ENCODE data around the gene S100A12. TPM values are rescaled to one million over a fixed set of nuclear protein-coding genes. Genes with fewer than 3 reads are reported as not detected.
"Not testable (repeated sequence)": the region's sequence is repeated elsewhere in the genome, so short reads cannot be mapped to it uniquely, and the experiment has no call there.

Gene S100A12
- total RNA-seq (2022) (not detected in 2 replicates), Bru-seq, nascent RNA (not detected), BruChase-seq, experiment 1, labeled RNA remaining after a 6-hour chase (not detected), BruChase-seq, experiment 2, labeled RNA remaining after a 2-hour chase (percentile 17 among the genes with signal in this experiment)
- long read RNA-seq: 0 reads

DNA sequence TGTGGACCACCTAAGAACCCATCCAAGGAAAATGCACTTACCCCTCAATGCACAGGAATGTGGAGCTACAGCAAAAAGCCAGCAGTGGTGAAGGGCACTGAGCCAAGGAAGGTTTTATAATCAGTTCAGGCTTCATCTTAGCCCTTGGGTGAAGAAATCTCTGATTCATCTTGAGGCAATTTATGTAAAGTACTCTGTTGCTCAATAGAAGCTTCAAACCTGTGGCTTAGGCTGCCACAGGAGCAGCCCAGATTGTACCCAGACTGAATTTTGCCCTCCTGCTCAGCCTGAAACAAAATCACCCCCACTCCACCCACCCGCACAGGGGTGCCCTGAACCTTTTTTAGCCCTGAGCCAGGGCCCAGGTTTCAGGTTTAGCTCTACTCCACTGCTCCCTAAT lies at the start of gene S100A12:
Gene S100A12 (minus strand): TSS at position 111 of the 400 bp plus-strand sequence. CDS start 1,029 bp downstream, outside the sequence.
- Mint-ChIP-seq H3K36me3 (ENCODE audit: insufficient read depth, unreplicated experiment) (no peaks in the 10 kb centered on the region), H3K4me3 (ENCODE audit: unreplicated experiment) (no peak within 1 kb of the TSS), H3K4me1 (ENCODE audit: insufficient read depth, unreplicated experiment) (peaks cover 43% of the 10 kb centered on the region), H3K9me3 (ENCODE audit: unreplicated experiment) (no peaks in the 10 kb centered on the region), H3K27ac (ENCODE audit: low read depth, unreplicated experiment) (peak within 1 kb of the TSS; percentile 28), H3K27me3 (ENCODE audit: insufficient read depth, unreplicated experiment) (no peaks in the 10 kb centered on the region)
- TF ChIP-seq, protein P1, sequence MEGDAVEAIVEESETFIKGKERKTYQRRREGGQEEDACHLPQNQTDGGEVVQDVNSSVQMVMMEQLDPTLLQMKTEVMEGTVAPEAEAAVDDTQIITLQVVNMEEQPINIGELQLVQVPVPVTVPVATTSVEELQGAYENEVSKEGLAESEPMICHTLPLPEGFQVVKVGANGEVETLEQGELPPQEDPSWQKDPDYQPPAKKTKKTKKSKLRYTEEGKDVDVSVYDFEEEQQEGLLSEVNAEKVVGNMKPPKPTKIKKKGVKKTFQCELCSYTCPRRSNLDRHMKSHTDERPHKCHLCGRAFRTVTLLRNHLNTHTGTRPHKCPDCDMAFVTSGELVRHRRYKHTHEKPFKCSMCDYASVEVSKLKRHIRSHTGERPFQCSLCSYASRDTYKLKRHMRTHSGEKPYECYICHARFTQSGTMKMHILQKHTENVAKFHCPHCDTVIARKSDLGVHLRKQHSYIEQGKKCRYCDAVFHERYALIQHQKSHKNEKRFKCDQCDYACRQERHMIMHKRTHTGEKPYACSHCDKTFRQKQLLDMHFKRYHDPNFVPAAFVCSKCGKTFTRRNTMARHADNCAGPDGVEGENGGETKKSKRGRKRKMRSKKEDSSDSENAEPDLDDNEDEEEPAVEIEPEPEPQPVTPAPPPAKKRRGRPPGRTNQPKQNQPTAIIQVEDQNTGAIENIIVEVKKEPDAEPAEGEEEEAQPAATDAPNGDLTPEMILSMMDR (IDR thresholded peaks at IDR 0.05; ENCODE audit: unreplicated experiment): no peak
- no TSS peak for BruUV-seq (replicated peaks)
- intact Hi-C loops (cut with micrococcal nuclease): loop anchor here (2.0 kb wide), 1 partner anchor 15 kb away; the partner anchor contains the start of gene S100A8
- ChIA-PET POLR2A (interaction anchor here (0.8 to 4.6 kb wide), 19 partner anchors 10 to 251 kb away, joined by 3 to 60 read pairs (median 4); partner anchors contain the start of genes S100A14, S100A8 and S100A9), CTCF (interaction anchor here (0.6 to 5.7 kb wide), 21 partner anchors 8 to 517 kb away, joined by 3 to 39 read pairs (median 3); partner anchors contain the start of gene S100A9)
- peak; percentile 98 for DNase-seq (ENCODE audit: unreplicated experiment)

DNA sequence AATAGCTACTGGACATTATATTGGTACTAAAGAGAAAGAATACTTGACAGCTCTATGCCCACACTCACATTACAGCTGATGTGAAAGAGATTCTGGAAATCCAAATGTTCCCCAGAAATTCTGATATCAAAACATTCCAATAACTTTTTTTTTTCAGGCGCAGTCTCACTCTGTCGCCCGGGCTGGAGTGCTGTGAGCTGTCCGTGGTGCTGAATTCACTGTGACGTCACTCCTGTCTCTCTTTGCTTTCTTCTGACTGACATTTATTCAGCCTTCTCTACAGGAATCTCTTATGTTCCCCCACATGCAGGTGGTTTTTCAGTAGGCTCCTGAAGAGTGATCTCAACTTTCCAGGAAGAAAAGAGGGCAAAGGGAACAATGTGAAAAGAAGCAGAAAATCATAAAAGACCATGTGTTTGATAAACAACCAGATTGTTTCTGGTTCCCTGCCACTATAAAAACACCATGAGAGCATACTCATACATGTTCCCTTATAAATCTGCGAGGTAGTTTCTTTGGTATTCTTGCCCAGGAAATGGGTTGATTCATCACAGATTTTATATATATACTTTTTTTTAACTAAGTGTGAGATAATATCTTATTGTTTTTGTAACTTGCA lies 47.1 kb upstream of the S100A12 start:
- H3K27ac Mint-ChIP-seq (ENCODE audit: low read depth, unreplicated experiment): no peak overlapping the region
- no peaks in the 10 kb centered on the region for H3K9me3 Mint-ChIP-seq (ENCODE audit: unreplicated experiment)
- H3K4me3 Mint-ChIP-seq (ENCODE audit: unreplicated experiment): no peak overlapping the region
- peaks cover 86% of the 10 kb centered on the region for H3K27me3 Mint-ChIP-seq (ENCODE audit: insufficient read depth, unreplicated experiment)
- no peaks in the 10 kb centered on the region for H3K4me1 Mint-ChIP-seq (ENCODE audit: insufficient read depth, unreplicated experiment)
- ChIA-PET CTCF (interaction anchor here (0.5 to 3.7 kb wide), 6 partner anchors 65 to 547 kb away, joined by 3 to 23 read pairs (median 6); partner anchors contain the start of gene S100A9), POLR2A (interaction anchor here (0.7 to 1.1 kb wide), 5 partner anchors 29 to 134 kb away, joined by 3 to 5 read pairs (median 3); partner anchors contain the start of gene S100A9)
- no TSS peak for BruUV-seq (replicated peaks)
- TF ChIP-seq, protein P1 (IDR thresholded peaks at IDR 0.05; ENCODE audit: unreplicated experiment): no peak
- peak; percentile 84 for DNase-seq (ENCODE audit: unreplicated experiment)
- no peaks in the 10 kb centered on the region for H3K36me3 Mint-ChIP-seq (ENCODE audit: insufficient read depth, unreplicated experiment)
- intact Hi-C loops (cut with micrococcal nuclease): loop anchor here (2.0 kb wide), 2 partner anchors 18 to 30 kb away; no protein-coding TSS in a partner anchor

DNA sequence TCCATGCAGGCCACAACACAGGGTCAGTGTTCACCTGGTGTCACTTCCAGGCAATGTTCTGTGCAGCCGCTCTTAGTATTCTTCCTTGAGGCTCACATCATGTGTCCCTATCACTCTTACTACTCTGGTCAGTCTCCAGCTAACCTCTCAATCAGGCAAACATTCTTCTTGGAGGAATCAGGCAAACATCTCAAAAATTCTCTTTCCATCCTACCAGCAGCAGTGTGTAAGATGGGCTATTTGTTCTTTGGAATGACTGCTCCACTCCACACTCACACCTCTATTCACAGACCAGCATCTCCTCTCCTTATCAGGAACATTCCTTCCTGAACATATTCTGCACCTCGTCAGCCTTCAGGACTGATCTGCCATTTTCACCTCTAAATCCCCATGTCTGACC lies 44.9 kb upstream of the S100A12 start:
- POLR2A ChIA-PET: no interaction called here
- CTCF ChIA-PET: interaction anchor here (0.7 to 1.3 kb wide), 2 partner anchors 67 to 74 kb away, joined by 4 to 5 read pairs; no protein-coding TSS in a partner anchor

DNA sequence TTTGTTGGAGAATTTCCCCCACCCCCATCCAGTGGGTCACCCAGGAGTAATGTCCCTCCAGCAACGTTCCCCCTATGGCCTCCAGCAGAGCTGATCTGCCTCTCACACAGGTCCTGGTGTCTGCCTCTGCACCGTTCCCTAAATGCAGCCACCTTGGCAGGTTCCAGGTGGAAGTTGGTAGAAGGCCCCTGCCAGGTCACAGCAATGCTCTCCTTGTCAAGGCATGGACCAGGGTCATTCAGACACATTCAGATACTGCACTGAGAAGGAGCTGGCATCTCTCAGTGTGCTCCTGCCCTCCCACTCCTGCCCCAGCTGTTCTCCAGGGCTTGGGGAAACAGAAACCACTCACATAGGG lies 44.0 kb upstream of the S100A12 start:
- H3K4me1 Mint-ChIP-seq (ENCODE audit: insufficient read depth, unreplicated experiment); intact Hi-C loops (cut with micrococcal nuclease); H3K27ac Mint-ChIP-seq (ENCODE audit: low read depth, unreplicated experiment); DNase-seq (ENCODE audit: unreplicated experiment); H3K9me3 Mint-ChIP-seq (ENCODE audit: unreplicated experiment); H3K4me3 Mint-ChIP-seq (ENCODE audit: unreplicated experiment); BruUV-seq (replicated peaks); H3K36me3 Mint-ChIP-seq (ENCODE audit: insufficient read depth, unreplicated experiment): not testable (repeated sequence)
- ChIA-PET CTCF (interaction anchor here (1.3 kb wide), 1 partner anchor 75 kb away, joined by 5 read pairs; no protein-coding TSS in a partner anchor), POLR2A (interaction anchor here (0.6 kb wide), 1 partner anchor 381 kb away, joined by 3 read pairs; no protein-coding TSS in a partner anchor)
- peaks cover 61% of the 10 kb centered on the region for H3K27me3 Mint-ChIP-seq (ENCODE audit: insufficient read depth, unreplicated experiment)

More for the DNA sequence above, 44.9 kb upstream of the S100A12 start:
- DNase-seq (ENCODE audit: unreplicated experiment): no peak
- no peaks in the 10 kb centered on the region for H3K4me1 Mint-ChIP-seq (ENCODE audit: insufficient read depth, unreplicated experiment)
- H3K36me3 Mint-ChIP-seq (ENCODE audit: insufficient read depth, unreplicated experiment): no peaks in the 10 kb centered on the region
- no peak overlapping the region for H3K4me3 Mint-ChIP-seq (ENCODE audit: unreplicated experiment)
- H3K27ac Mint-ChIP-seq (ENCODE audit: low read depth, unreplicated experiment): no peak overlapping the region
- no peaks in the 10 kb centered on the region for H3K9me3 Mint-ChIP-seq (ENCODE audit: unreplicated experiment)
- TF ChIP-seq, protein P1 (IDR thresholded peaks at IDR 0.05; ENCODE audit: unreplicated experiment): no peak
- no TSS peak for BruUV-seq (replicated peaks)
- intact Hi-C loops (cut with micrococcal nuclease): no loop called here
- peaks cover 68% of the 10 kb centered on the region for H3K27me3 Mint-ChIP-seq (ENCODE audit: insufficient read depth, unreplicated experiment)

DNA sequence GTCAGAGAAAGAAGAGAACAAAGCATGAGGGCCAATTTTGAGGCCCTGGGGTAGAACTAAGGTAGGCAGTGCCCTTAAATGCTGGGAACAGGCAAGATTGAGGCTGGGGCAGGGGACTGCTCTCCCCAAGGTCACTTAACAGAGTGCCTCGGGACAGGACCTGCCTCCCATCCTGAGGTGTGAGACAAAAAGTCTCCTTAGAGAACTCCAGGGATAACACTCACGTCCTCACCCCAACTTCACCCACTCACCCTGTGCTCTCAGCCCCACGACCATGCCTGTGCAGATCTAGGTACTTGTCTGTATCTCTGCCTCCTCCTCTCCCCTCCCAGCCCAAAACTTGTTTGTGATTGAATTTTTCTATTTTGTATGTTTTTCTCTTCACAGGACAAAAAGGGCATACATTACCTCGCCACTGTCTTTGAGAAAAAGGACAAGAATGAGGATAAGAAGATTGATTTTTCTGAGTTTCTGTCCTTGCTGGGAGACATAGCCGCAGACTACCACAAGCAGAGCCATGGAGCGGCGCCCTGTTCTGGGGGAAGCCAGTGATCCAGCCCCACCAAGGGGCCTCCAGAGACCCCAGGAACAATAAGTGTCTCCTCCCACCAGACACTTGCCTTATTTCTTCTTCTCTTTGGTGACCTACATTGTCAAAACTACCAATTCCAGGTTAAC lies 43.5 kb upstream of the S100A12 start:
- POLR2A ChIA-PET; H3K4me1 Mint-ChIP-seq (ENCODE audit: insufficient read depth, unreplicated experiment); H3K36me3 Mint-ChIP-seq (ENCODE audit: insufficient read depth, unreplicated experiment); H3K9me3 Mint-ChIP-seq (ENCODE audit: unreplicated experiment); H3K27ac Mint-ChIP-seq (ENCODE audit: low read depth, unreplicated experiment); DNase-seq (ENCODE audit: unreplicated experiment); H3K4me3 Mint-ChIP-seq (ENCODE audit: unreplicated experiment); intact Hi-C loops (cut with micrococcal nuclease); BruUV-seq (replicated peaks): not testable (repeated sequence)
- peaks cover 61% of the 10 kb centered on the region for H3K27me3 Mint-ChIP-seq (ENCODE audit: insufficient read depth, unreplicated experiment)
- CTCF ChIA-PET: interaction anchor here (1.3 kb wide), 1 partner anchor 76 kb away, joined by 5 read pairs; no protein-coding TSS in a partner anchor
